CD4-positive, alpha-beta T cell (primary cell): Measurements from ENCODE around the gene RAMP1. TPM values are rescaled to one million over a fixed set of nuclear protein-coding genes. Genes with fewer than 3 reads are reported as not detected.
A peak's percentile ranks its signal among the peaks of the same experiment; 100 is the strongest.

Experiments
- ATAC-seq: fragments of 200-7000 bp; cut with Tn5 transposase; one replicate; pipeline ENCODE4 v1.10.0; 2022; ENCODE audit warnings: mild to moderate bottlenecking; ENCODE audit not compliant: poor library complexity
- CTCF ChIA-PET: fragments of 350-600 bp; sonication (Branson Sonifier 250); formaldehyde crosslinking; loops from one replicate; lab custom pipeline; 2021; ENCODE audit warnings: antibody characterized with exemption, inconsistent platforms; lab: Charles Lee
- POLR2A ChIA-PET: fragments of 350-600 bp; sonication (Branson Sonifier 250); formaldehyde crosslinking; loops from one replicate; lab custom pipeline; 2021; ENCODE audit warnings: antibody characterized with exemption, inconsistent platforms; lab: Charles Lee
- DNase-seq, 14 experiments: peaks; one replicate each; pipeline ENCODE4 v3.0.0-alpha.2; 2013 to 2020; ENCODE audit warnings: mixed read lengths in 2 of 14
- H3K27ac ChIP-seq, 2 donors: one replicate each; pipeline versions ENCODE4 v1.5.1 to v1.7.0; 2013; ENCODE audit warnings: low read length in 2 of 2, low read depth in 1 of 2, mild to moderate bottlenecking in 1 of 2
- H3K27me3 ChIP-seq, 2 experiments: 1 replicate in 1 of 2; 2 replicates in 1 of 2; pipeline versions ENCODE4 v1.6.1 to v1.7.0; 2013; ENCODE audit warnings: low read length in 2 of 2, control low read depth in 1 of 2, mild to moderate bottlenecking in 1 of 2, moderate library complexity in 1 of 2; ENCODE audit not compliant: insufficient read depth in 2 of 2, control insufficient read depth in 1 of 2
- H3K36me3 ChIP-seq: one replicate; pipeline ENCODE4 v1.6.1; 2013; ENCODE audit warnings: low read length, control low read depth; ENCODE audit not compliant: insufficient read depth
- H3K4me1 ChIP-seq: one replicate; pipeline ENCODE4 v1.6.1; 2013; ENCODE audit warnings: low read length, control low read depth; ENCODE audit not compliant: insufficient read depth
- H3K4me3 ChIP-seq: one replicate; pipeline ENCODE4 v1.5.1; 2013; ENCODE audit warnings: mild to moderate bottlenecking, low read length, moderate library complexity
- H3K9me3 ChIP-seq, 2 experiments: 1 replicate in 1 of 2; 2 replicates in 1 of 2; pipeline versions ENCODE4 v1.6.1 to v1.7.0; 2013; ENCODE audit warnings: low read length in 2 of 2, mild to moderate bottlenecking in 2 of 2, control low read depth in 1 of 2, moderate library complexity in 1 of 2; ENCODE audit not compliant: control insufficient read depth in 1 of 2, insufficient read depth in 1 of 2
- H3K27ac Mint-ChIP-seq: one replicate; pipeline ENCODE4 v1.8.0; 2020; ENCODE audit warnings: mixed read lengths
- H3K27me3 Mint-ChIP-seq: one replicate; pipeline ENCODE4 v1.8.0; 2021; ENCODE audit warnings: mixed read lengths
- H3K36me3 Mint-ChIP-seq: one replicate; pipeline ENCODE4 v1.8.0; 2021; ENCODE audit warnings: low read depth, mixed read lengths
- H3K4me1 Mint-ChIP-seq: one replicate; pipeline ENCODE4 v1.8.0; 2021; ENCODE audit warnings: low read depth, mixed read lengths
- H3K4me3 Mint-ChIP-seq: one replicate; pipeline ENCODE4 v1.8.0; 2020; ENCODE audit warnings: mild to moderate bottlenecking, mixed read lengths
- H3K9me3 Mint-ChIP-seq: one replicate; pipeline ENCODE4 v1.8.0; 2020; ENCODE audit warnings: mixed read lengths
- intact Hi-C, 2 experiments: fragments of 100-400 bp; cut with DNase I in 1 of 2; cut with micrococcal nuclease in 1 of 2; formaldehyde crosslinking; loops; one replicate each; pipeline versions ENCODE4 v1.15.1 to v1.9.0; 2023 to 2025; cut with DNase I, micrococcal nuclease
- total RNA-seq, 174 experiments: library from RNA in 2 of 174; stranded (reverse) in 2 of 174; gene quantifications; one replicate each; pipeline ENCODE4 v1.2.3 and lab custom pipeline; 2021 to 2026
- TF ChIP-seq, protein P1 (sequence below): fragments of 200-600 bp; IDR thresholded peaks from one replicate; pipeline ENCODE4 v1.8.0; 2022; ENCODE audit warnings: antibody characterized with exemption, mild to moderate bottlenecking

Gene RAMP1
- total RNA-seq, 2 experiments from 2014 or later: not detected

DNA sequence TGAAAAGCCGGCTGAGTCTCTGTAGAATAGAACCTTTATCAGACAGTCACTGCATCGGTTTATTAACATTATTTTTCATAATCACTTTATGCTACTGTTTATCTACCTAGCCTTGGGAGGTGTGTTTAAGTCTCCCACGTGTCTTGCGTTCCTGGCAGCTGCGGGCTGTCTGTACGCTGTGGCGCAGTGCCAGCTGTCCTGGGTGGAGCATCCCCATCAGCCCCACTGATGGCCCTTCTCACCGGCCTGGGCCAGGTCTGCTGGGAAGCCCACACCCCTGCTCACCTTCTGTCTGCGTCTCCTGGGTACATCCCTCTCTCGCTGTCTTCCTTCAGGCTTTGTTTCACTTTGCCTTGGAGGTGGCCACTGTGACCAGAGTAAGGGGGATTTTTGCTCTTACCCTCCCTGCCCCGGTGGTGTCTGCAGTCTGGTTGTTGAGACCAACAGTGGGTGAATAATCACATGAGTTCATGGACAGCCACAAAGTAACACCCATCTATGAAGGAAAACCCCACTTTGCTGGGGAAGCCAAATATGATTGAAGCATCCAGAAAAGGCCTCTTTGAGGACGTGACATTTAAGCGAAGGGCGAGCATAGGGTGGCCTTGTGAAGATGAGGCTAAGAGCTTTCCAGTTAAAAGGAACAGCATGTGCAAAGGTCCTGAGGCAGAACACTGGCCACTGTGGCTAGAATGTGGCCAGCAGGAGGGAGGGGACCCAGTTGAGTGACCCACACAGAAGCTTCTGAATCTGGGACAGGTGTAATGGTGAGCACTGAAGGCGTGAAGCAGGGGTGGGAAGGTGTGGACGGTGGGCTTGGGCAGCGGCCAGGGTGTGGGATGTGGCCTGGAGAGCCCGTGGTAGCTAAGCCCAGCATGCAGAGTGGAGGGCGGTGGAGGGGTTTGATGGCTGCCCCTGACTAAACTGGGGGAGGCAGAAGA, 41.7 kb downstream of the RAMP1 start:
- Mint-ChIP-seq H3K27me3 (no peaks in the 10 kb centered on the region), H3K4me3 (no peak overlapping the region), H3K4me1 (peaks cover 56% of the 10 kb centered on the region), H3K27ac (no peak overlapping the region), H3K9me3 (no peaks in the 10 kb centered on the region), H3K36me3 (no peaks in the 10 kb centered on the region)
- TF ChIP-seq, protein P1, sequence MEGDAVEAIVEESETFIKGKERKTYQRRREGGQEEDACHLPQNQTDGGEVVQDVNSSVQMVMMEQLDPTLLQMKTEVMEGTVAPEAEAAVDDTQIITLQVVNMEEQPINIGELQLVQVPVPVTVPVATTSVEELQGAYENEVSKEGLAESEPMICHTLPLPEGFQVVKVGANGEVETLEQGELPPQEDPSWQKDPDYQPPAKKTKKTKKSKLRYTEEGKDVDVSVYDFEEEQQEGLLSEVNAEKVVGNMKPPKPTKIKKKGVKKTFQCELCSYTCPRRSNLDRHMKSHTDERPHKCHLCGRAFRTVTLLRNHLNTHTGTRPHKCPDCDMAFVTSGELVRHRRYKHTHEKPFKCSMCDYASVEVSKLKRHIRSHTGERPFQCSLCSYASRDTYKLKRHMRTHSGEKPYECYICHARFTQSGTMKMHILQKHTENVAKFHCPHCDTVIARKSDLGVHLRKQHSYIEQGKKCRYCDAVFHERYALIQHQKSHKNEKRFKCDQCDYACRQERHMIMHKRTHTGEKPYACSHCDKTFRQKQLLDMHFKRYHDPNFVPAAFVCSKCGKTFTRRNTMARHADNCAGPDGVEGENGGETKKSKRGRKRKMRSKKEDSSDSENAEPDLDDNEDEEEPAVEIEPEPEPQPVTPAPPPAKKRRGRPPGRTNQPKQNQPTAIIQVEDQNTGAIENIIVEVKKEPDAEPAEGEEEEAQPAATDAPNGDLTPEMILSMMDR: no peak
- H3K27ac ChIP-seq: no peak overlapping the region
- ATAC-seq: no peak
- H3K27me3 ChIP-seq: no peaks in the 10 kb centered on the region
- ChIA-PET CTCF (no interaction called here), POLR2A (no interaction called here)
- H3K36me3 ChIP-seq: no peaks in the 10 kb centered on the region
- peak in 2 of 14 experiments; percentile 13 to 47 for DNase-seq
- intact Hi-C loops: no loop called here
- no peaks in the 10 kb centered on the region for H3K9me3 ChIP-seq
- no peak overlapping the region for H3K4me3 ChIP-seq
- H3K4me1 ChIP-seq: peaks cover 60% of the 10 kb centered on the region

DNA sequence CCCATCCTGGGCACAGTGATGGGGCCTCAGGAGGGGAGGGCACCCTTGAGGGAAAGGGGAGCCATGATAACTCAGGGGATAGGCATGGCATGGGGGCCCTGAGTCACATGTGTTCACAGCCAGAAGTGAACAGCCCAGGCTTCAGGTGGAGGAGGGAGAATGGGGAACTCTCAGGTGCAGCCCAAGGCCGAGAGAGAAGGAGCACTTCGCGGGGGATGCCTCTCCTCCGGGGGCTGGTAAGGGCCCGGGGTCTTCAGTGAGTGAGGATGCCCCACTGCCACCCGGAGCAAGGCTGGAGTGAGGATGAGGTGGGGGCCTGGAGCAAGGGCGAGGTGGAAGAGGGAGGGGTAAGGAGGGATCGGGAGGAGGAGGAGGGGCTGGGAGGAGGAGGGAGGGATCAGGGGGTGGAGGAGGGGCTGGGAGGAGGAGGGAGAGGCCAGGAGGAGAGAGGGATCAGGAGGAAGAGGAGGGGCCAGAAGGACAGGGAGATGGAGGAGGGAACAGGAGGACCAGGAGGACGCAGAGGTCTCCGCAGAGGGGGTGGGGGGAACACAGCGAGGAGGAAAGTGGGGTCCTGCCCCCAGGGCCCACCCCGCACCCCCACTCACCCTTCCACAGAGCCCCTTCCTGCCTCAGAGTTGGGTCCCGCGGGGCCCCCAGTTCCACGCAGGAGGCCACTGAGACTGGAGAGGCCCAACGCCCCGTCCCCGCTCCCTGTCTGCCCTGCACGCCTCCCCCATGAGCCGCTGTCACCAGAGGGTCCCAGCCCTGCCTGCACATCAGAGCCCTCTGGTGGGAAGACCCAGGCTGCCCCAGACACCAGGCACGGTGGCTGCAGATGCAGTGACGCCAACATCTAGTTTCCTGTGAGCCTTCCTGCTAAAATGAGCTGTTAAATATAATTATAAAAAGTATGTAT, 42.8 kb downstream of the RAMP1 start:
- Histone ChIP-seq H3K27ac (no peak overlapping the region), H3K4me3 (no peak overlapping the region), H3K4me1 (peaks cover 60% of the 10 kb centered on the region), H3K27me3 (no peaks in the 10 kb centered on the region), H3K9me3 (peaks cover 0 to 2% of the 10 kb centered on the region in 2 experiments), H3K36me3 (no peaks in the 10 kb centered on the region)
- TF ChIP-seq, protein P1: no peak
- Mint-ChIP-seq H3K27me3 (no peaks in the 10 kb centered on the region), H3K4me1 (peaks cover 59% of the 10 kb centered on the region), H3K36me3 (no peaks in the 10 kb centered on the region), H3K27ac (peak overlapping the region; percentile 72), H3K9me3 (peaks cover 2% of the 10 kb centered on the region), H3K4me3 (peak overlapping the region; percentile 72)
- ChIA-PET POLR2A (no interaction called here), CTCF (no interaction called here)
- DNase-seq: peak in 4 of 14 experiments; percentile 13 to 49 (median 36)
- intact Hi-C loops: no loop called here
- ATAC-seq: no peak

DNA sequence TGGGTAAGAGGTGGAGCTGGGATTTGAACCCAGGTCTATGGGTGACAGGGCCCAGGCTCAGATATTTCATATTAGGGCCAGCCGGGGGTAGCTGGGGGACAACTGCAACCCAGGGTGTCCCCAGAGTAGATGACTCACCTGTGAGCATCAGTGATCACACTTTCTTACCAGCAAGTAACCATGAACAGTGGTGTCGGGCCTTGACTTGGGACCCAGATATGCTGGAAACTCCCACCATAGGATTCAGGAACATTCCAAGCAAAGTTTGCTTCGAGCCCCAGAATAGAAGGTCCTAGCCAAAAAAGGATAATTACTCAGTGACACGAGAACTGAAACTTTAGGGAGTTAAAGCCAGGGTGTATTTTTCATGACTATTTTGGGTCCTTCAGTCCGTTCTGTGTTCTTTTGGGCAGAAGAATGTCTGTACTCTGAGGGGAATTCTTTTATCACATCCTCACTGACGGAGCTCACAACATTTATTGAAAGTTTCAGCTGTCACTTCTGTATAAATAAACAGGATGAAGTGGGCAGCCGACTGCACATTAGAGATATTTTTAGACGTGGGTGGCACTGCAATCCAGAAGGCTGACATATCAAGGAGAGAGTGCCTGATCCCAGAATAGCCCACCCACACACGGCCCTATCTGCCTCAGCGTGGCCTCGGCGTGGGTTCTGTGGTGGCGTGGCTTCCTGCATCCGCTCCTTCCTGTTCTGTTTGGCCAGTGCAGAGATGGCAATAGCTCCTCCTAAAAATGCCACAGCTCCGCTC, 45.6 kb downstream of the RAMP1 start:
- Histone ChIP-seq H3K27ac (no peak overlapping the region), H3K4me3 (no peak overlapping the region), H3K27me3 (no peaks in the 10 kb centered on the region), H3K9me3 (peaks cover 4 to 7% of the 10 kb centered on the region in 2 experiments), H3K36me3 (no peaks in the 10 kb centered on the region), H3K4me1 (peaks cover 39% of the 10 kb centered on the region)
- H3K36me3 Mint-ChIP-seq: no peaks in the 10 kb centered on the region
- H3K4me1 Mint-ChIP-seq: peaks cover 33% of the 10 kb centered on the region
- DNase-seq (peak in 2 of 14 experiments; percentile 23 to 42), ATAC-seq (no peak)
- POLR2A ChIA-PET: interaction anchor here (1.4 kb wide), 2 partner anchors 37 to 63 kb away, joined by 3 to 4 read pairs; no protein-coding TSS in a partner anchor
- peaks cover 5% of the 10 kb centered on the region for H3K9me3 Mint-ChIP-seq
- TF ChIP-seq, protein P1: no peak
- H3K27ac Mint-ChIP-seq: peak overlapping the region; percentile 57
- intact Hi-C loops: no loop called here
- no peak overlapping the region for H3K4me3 Mint-ChIP-seq
- CTCF ChIA-PET: no interaction called here
- H3K27me3 Mint-ChIP-seq: no peaks in the 10 kb centered on the region
